HUES6 (cell line): ENCODE results near the gene RAP1GDS1.

Experiments used
- H3K27ac ChIP-seq: 2 replicates; pipeline ENCODE4 v1.7.0; 2013; ENCODE audit warnings: low read depth, mild to moderate bottlenecking, low read length, inconsistent platforms
- H3K27me3 ChIP-seq: 2 replicates; pipeline ENCODE4 v1.6.1; 2013; ENCODE audit warnings: low read length; ENCODE audit not compliant: control insufficient read depth, insufficient read depth
- H3K36me3 ChIP-seq: 2 replicates; pipeline ENCODE4 v1.6.1; 2013; ENCODE audit warnings: low read length; ENCODE audit not compliant: control insufficient read depth, insufficient read depth
- H3K4me1 ChIP-seq: 2 replicates; pipeline ENCODE4 v1.6.1; 2013; ENCODE audit warnings: low read length; ENCODE audit not compliant: control insufficient read depth, insufficient read depth
- H3K4me3 ChIP-seq: 2 replicates; pipeline ENCODE4 v1.5.1; 2013; ENCODE audit warnings: low read depth, low read length
- H3K9ac ChIP-seq: one replicate; pipeline ENCODE4 v1.6.1; 2013; ENCODE audit warnings: mild to moderate bottlenecking, low read length
- H3K9me3 ChIP-seq: 2 replicates; pipeline ENCODE4 v1.6.1; 2013; ENCODE audit warnings: low read depth, low read length; ENCODE audit not compliant: control insufficient read depth, insufficient read depth

Gene RAP1GDS1

GRCh38 chr4:98260579-98261404 lies at the start of gene RAP1GDS1:
Gene RAP1GDS1, plus strand, starts transcription at chr4:98261384. Its CDS starts 182 bp downstream, at chr4:98261566.
- Histone ChIP-seq H3K27ac (peak within 1 kb of the TSS; percentile 99), H3K36me3 (no peaks in the 10 kb centered on the region), H3K4me3 (peak within 1 kb of the TSS; percentile 83), H3K9me3 (no peaks in the 10 kb centered on the region), H3K4me1 (peaks cover 14% of the 10 kb centered on the region), H3K27me3 (no peaks in the 10 kb centered on the region), H3K9ac (peak within 1 kb of the TSS; percentile 98)

- no peak overlapping the region for H3K9ac ChIP-seq
- H3K27me3 ChIP-seq, result no peaks in the 10 kb centered on the region
- no peak overlapping the region for H3K27ac ChIP-seq
- H3K9me3 ChIP-seq, result no peaks in the 10 kb centered on the region
- no peak overlapping the region for H3K4me3 ChIP-seq
- no peaks in the 10 kb centered on the region for H3K36me3 ChIP-seq
- H3K4me1 ChIP-seq, result no peaks in the 10 kb centered on the region
These were observed 38.9 kb upstream of the RAP1GDS1 start for GRCh38 chr4:98222306-98222705.

- Histone ChIP-seq H3K36me3 (no peaks in the 10 kb centered on the region), H3K9me3 (no peaks in the 10 kb centered on the region), H3K27ac (no peak overlapping the region), H3K27me3 (no peaks in the 10 kb centered on the region), H3K4me1 (no peaks in the 10 kb centered on the region), H3K9ac (no peak overlapping the region), H3K4me3 (no peak overlapping the region)
These were observed 34.8 kb upstream of the RAP1GDS1 start for GRCh38 chr4:98226396-98226795.

- no peak overlapping the region for H3K4me3 ChIP-seq
- no peaks in the 10 kb centered on the region for H3K36me3 ChIP-seq
- no peak overlapping the region for H3K9ac ChIP-seq
- no peaks in the 10 kb centered on the region for H3K27me3 ChIP-seq
- H3K9me3 ChIP-seq, result no peaks in the 10 kb centered on the region
- H3K4me1 ChIP-seq, result no peaks in the 10 kb centered on the region
- H3K27ac ChIP-seq, result no peak overlapping the region
These were observed 30.2 kb upstream of the RAP1GDS1 start for GRCh38 chr4:98230961-98231360.

- Histone ChIP-seq H3K27ac (no peak overlapping the region), H3K4me1 (no peaks in the 10 kb centered on the region), H3K36me3 (no peaks in the 10 kb centered on the region), H3K9me3 (no peaks in the 10 kb centered on the region), H3K27me3 (no peaks in the 10 kb centered on the region), H3K9ac (no peak overlapping the region), H3K4me3 (no peak overlapping the region)
These were observed 29.0 kb upstream of the RAP1GDS1 start for GRCh38 chr4:98232202-98232601.

- H3K27ac ChIP-seq, result no peak overlapping the region
- no peaks in the 10 kb centered on the region for H3K27me3 ChIP-seq
- no peak overlapping the region for H3K4me3 ChIP-seq
- H3K9me3 ChIP-seq, result no peaks in the 10 kb centered on the region
- H3K9ac ChIP-seq, result no peak overlapping the region
- H3K36me3 ChIP-seq, result no peaks in the 10 kb centered on the region
- no peaks in the 10 kb centered on the region for H3K4me1 ChIP-seq
These were observed 24.0 kb upstream of the RAP1GDS1 start for GRCh38 chr4:98237204-98237603.

- no peak overlapping the region for H3K27ac ChIP-seq
- H3K36me3 ChIP-seq, result no peaks in the 10 kb centered on the region
- no peak overlapping the region for H3K9ac ChIP-seq
- H3K4me3 ChIP-seq, result no peak overlapping the region
- no peaks in the 10 kb centered on the region for H3K9me3 ChIP-seq
- H3K27me3 ChIP-seq, result no peaks in the 10 kb centered on the region
- no peaks in the 10 kb centered on the region for H3K4me1 ChIP-seq
These were observed 19.1 kb upstream of the RAP1GDS1 start for GRCh38 chr4:98242063-98242462.

GRCh38 chr4:98242538-98242937 lies 18.6 kb upstream of the RAP1GDS1 start:
- H3K4me1 ChIP-seq, result no peaks in the 10 kb centered on the region
- H3K27me3 ChIP-seq, result no peaks in the 10 kb centered on the region
- H3K4me3 ChIP-seq, result no peak overlapping the region
- H3K9ac ChIP-seq, result no peak overlapping the region
- H3K36me3 ChIP-seq, result no peaks in the 10 kb centered on the region
- no peaks in the 10 kb centered on the region for H3K9me3 ChIP-seq
- H3K27ac ChIP-seq, result no peak overlapping the region

- no peak overlapping the region for H3K9ac ChIP-seq
- H3K4me1 ChIP-seq, result no peaks in the 10 kb centered on the region
- H3K9me3 ChIP-seq, result no peaks in the 10 kb centered on the region
- H3K4me3 ChIP-seq, result no peak overlapping the region
- H3K36me3 ChIP-seq, result no peaks in the 10 kb centered on the region
- no peaks in the 10 kb centered on the region for H3K27me3 ChIP-seq
- no peak overlapping the region for H3K27ac ChIP-seq
These were observed 16.0 kb upstream of the RAP1GDS1 start for GRCh38 chr4:98245226-98245625.

- H3K4me1 ChIP-seq, result no peaks in the 10 kb centered on the region
- no peaks in the 10 kb centered on the region for H3K36me3 ChIP-seq
- no peak overlapping the region for H3K27ac ChIP-seq
- no peak overlapping the region for H3K9ac ChIP-seq
- no peaks in the 10 kb centered on the region for H3K27me3 ChIP-seq
- H3K9me3 ChIP-seq, result no peaks in the 10 kb centered on the region
- no peak overlapping the region for H3K4me3 ChIP-seq
These were observed 12.2 kb upstream of the RAP1GDS1 start for GRCh38 chr4:98248934-98249333.

- no peaks in the 10 kb centered on the region for H3K36me3 ChIP-seq
- H3K4me3 ChIP-seq, result no peak overlapping the region
- H3K27ac ChIP-seq, result no peak overlapping the region
- no peak overlapping the region for H3K9ac ChIP-seq
- H3K9me3 ChIP-seq, result no peaks in the 10 kb centered on the region
- no peaks in the 10 kb centered on the region for H3K4me1 ChIP-seq
- H3K27me3 ChIP-seq, result no peaks in the 10 kb centered on the region
These were observed 11.4 kb upstream of the RAP1GDS1 start for GRCh38 chr4:98249831-98250230.
